ENCODE results near the gene XYLB. TPM values are rescaled to one million over a fixed set of nuclear protein-coding genes. Genes with fewer than 3 reads are reported as not detected.

XYLB gene
- total and polyA plus RNA-seq, 8 donors = 1.6 to 6.9 (median 4.5) TPM

GRCh38 chr3:38386992-38387750 lies 40.6 kb downstream of the XYLB start:
- Histone ChIP-seq H3K4me3 (no peak overlapping the region), H3K9me3 (no peaks in the 10 kb centered on the region), H3K27ac (no peak overlapping the region), H3K4me1 (no peaks in the 10 kb centered on the region), H3K36me3 (peaks cover 0 to 5% (median 0%) of the 10 kb centered on the region in 3 donors), H3K27me3 (no peaks in the 10 kb centered on the region)
- intact Hi-C loops (cut with DNase I) = no loop called here
- ATAC-seq (no peak), FAIRE-seq (no peak), DNase-seq (no peak)
- TF ChIP-seq, protein P1, sequence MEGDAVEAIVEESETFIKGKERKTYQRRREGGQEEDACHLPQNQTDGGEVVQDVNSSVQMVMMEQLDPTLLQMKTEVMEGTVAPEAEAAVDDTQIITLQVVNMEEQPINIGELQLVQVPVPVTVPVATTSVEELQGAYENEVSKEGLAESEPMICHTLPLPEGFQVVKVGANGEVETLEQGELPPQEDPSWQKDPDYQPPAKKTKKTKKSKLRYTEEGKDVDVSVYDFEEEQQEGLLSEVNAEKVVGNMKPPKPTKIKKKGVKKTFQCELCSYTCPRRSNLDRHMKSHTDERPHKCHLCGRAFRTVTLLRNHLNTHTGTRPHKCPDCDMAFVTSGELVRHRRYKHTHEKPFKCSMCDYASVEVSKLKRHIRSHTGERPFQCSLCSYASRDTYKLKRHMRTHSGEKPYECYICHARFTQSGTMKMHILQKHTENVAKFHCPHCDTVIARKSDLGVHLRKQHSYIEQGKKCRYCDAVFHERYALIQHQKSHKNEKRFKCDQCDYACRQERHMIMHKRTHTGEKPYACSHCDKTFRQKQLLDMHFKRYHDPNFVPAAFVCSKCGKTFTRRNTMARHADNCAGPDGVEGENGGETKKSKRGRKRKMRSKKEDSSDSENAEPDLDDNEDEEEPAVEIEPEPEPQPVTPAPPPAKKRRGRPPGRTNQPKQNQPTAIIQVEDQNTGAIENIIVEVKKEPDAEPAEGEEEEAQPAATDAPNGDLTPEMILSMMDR (IDR thresholded peaks at IDR 0.05) = no peak
- WGBS, 2 donors = 99 to 100% methylated on average over 5 of the region's 5 CpGs

- 58 to 62% methylated on average over 5 of the region's 5 CpGs for whole genome bisulfite sequencing, 2 donors
- H3K9me3 ChIP-seq = no peaks in the 10 kb centered on the region
- H3K27ac ChIP-seq = no peak overlapping the region
- no peak overlapping the region for H3K4me3 ChIP-seq
- ATAC-seq = no peak
- H3K4me1 ChIP-seq = no peaks in the 10 kb centered on the region
- TF ChIP-seq, protein P1 (IDR thresholded peaks at IDR 0.05) = no peak
- H3K36me3 ChIP-seq = peaks cover 0 to 5% (median 0%) of the 10 kb centered on the region in 3 donors
- intact Hi-C loops (cut with DNase I) = no loop called here
- DNase-seq = no peak
- FAIRE-seq = no peak
- no peaks in the 10 kb centered on the region for H3K27me3 ChIP-seq
Observed at GRCh38 chr3:38387862-38388261, 41.3 kb downstream of the XYLB start.

DNA sequence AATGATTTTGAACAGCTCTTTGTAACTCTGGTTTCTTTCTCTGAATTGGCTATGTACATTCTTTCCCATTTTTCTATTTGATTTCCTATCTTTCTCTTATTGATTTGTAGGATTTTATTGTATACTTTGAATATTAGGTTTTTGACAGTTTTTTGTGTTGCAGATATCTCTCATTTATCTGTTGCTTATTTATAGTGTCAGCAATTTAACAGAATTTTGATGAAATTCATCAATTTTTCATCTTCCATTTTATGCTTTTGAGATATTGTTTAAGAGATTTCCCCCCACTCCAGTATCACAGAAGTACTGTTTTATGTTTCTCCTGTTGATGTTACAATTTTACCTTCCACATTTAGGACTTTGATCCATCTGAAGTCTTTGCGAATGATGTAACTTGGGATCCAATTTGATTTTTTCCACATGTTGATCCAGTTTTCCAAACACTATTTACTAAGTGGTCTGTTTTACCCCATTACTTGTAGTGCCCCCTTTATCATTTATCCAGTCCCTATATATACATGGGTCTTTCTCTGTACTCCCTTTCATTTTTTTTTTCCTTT lies 46.1 kb downstream of the XYLB start:
- ATAC-seq = no peak

DNA sequence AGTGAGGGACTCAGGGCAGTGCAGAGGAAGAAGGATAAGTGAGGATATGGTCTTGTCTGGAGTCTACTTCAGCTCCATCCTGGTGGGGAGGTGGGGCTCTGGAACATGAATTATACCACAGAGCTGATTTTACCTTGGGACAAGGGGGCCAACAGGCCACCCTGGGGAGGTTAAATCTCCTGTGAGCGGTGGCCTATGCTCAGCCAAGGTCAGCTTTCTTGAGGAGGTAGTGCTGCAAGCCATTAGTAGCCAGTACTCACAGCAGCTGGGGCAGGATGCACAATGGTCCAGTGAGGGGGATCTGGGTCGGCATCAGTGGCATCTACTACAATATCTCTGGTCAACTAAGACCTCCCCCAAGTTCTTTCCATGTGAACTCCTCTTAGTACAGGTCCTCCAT lies 49.7 kb downstream of the XYLB start:
- no peak for ATAC-seq

More for the DNA sequence above, 46.1 kb downstream of the XYLB start:
- Histone ChIP-seq H3K27me3 (no peaks in the 10 kb centered on the region), H3K9me3 (no peaks in the 10 kb centered on the region), H3K36me3 (no peaks in the 10 kb centered on the region), H3K4me1 (no peaks in the 10 kb centered on the region), H3K4me3 (no peak overlapping the region), H3K27ac (no peak overlapping the region)
- WGBS, 2 donors = 97 to 98% methylated on average over 1 of the region's 1 CpG
- DNase-seq = no peak
- FAIRE-seq = no peak
- intact Hi-C loops (cut with DNase I) = no loop called here
- TF ChIP-seq, protein P1 (IDR thresholded peaks at IDR 0.05) = no peak

More for the DNA sequence above, 49.7 kb downstream of the XYLB start:
- DNase-seq (no peak), FAIRE-seq (no peak)
- H3K27me3 ChIP-seq = no peaks in the 10 kb centered on the region
- H3K4me1 ChIP-seq = no peaks in the 10 kb centered on the region
- H3K27ac ChIP-seq = no peak overlapping the region
- H3K4me3 ChIP-seq = no peak overlapping the region
- TF ChIP-seq, protein P1 (IDR thresholded peaks at IDR 0.05) = no peak
- intact Hi-C loops (cut with DNase I) = no loop called here
- H3K9me3 ChIP-seq = no peaks in the 10 kb centered on the region
- 100% methylated on average over 2 of the region's 2 CpGs for WGBS, 2 donors
- H3K36me3 ChIP-seq = peaks cover 0 to 3% (median 0%) of the 10 kb centered on the region in 3 donors

Data from pancreas (tissue), 10 donors.